Pancreas (tissue), 10 donors: ENCODE results near the gene ACOT7. TPM values are rescaled to one million over a fixed set of nuclear protein-coding genes. Genes with fewer than 3 reads are reported as not detected.
"Not testable (repeated sequence)": the region's sequence is repeated elsewhere in the genome, so short reads cannot be mapped to it uniquely, and the experiment has no call there.

Source experiments
- ATAC-seq, 4 donors: fragments of 200-7000 bp; cut with Tn5 transposase; one replicate each; pipeline versions ENCODE4 v1.8.0 to v1.9.1; 2020; ENCODE audit warnings: mild to moderate bottlenecking in 4 of 4, moderate library complexity in 4 of 4
- DNase-seq, 6 donors: peaks; one replicate each; pipeline ENCODE4 v3.0.0-alpha.2; 2020
- FAIRE-seq: peaks from 2 replicates; lab custom pipeline; 2012; peaks lifted over from hg19 to GRCh38; lab: Jason Lieb, UNC
- H3K27ac ChIP-seq, 4 donors: fragments of 200-600 bp; sonication (generic); 1 replicate in 3 of 4; 2 replicates in 1 of 4; pipeline versions ENCODE4 v1.5.0 to v1.8.0; 2020
- H3K27me3 ChIP-seq, 4 donors: fragments of 200-600 bp; one replicate each; pipeline ENCODE4 v1.8.0; 2021
- H3K36me3 ChIP-seq, 3 donors: fragments of 200-600 bp; sonication (generic) in 1 of 3; one replicate each; pipeline versions ENCODE4 v1.5.0 to v1.8.0; 2020 to 2021
- H3K4me1 ChIP-seq, 3 donors: fragments of 200-600 bp; one replicate each; pipeline ENCODE4 v1.8.0; 2021
- H3K4me3 ChIP-seq, 4 donors: fragments of 200-600 bp; sonication (generic) in 2 of 4; one replicate each; pipeline versions ENCODE4 v1.5.0 to v1.8.0; 2020 to 2021
- H3K9me3 ChIP-seq, 4 donors: fragments of 200-600 bp; one replicate each; pipeline ENCODE4 v1.8.0; 2021
- CTCF ChIP-seq, 4 donors: fragments of 200-600 bp; sonication (generic) in 3 of 4; IDR thresholded peaks; one replicate each; pipeline versions ENCODE4 v1.5.0 to v1.8.0; 2021; ENCODE audit warnings: antibody characterized with exemption in 4 of 4
- WGBS, 2 donors: extraction: QIAGEN DNeasy Blood & Tissue Kit; methylation state at CpG; one replicate each; pipeline ENCODE4 v1.1.7; 2013; 5-methylcytosine and 5-hydroxymethylcytosine counted together
- intact Hi-C, 3 donors: fragments of 100-400 bp; cut with DNase I; formaldehyde crosslinking; loops; one replicate each; pipeline versions ENCODE4 v1.11.1 to v1.14.2; 2022
- polyA plus RNA-seq, 2 donors: library from polyadenylated mRNA; stranded (reverse); fragments of 200-250 nt; gene quantifications; one replicate each; pipeline ENCODE4 v1.2.3, GENCODE V29; 2013
- total RNA-seq, 6 donors: library from RNA; stranded (reverse); fragmentation: NEBNext Ultra II Directional in 4 of 6; extraction: Animal tissue kit (Norgen Biotek cat#: 25700) in 4 of 6; gene quantifications; one replicate each; pipeline versions ENCODE4 v1.2.1 to v1.2.4, GENCODE V29; 2021 to 2023
- donor health status: healthy with polysubstance abuse.
- donor health status: DM: no; HTN: no; CAD: no; lungs with moderate emphysema.
- donor health status: DM: no; HTN: no; CAD: no.
- donor health status: control.
- donor health status: control.
- donor health status: Bipolar disorder and iron deficiency.
- donor health status: DM: yes; HTN: yes; CAD: no.
- donor health status: DM: no; HTN: no; CAD: no.
- donor health status: DM: no; HTN: no; CAD: no.
- donor health status: DM: yes; HTN: yes; CAD: no.

Gene ACOT7
- total and polyA plus RNA-seq, 8 donors: 3.1 to 7.6 (median 5.2) TPM

GRCh38 chr1:6437012-6437700 is 43.6 kb upstream of the ACOT7 start:
- TF ChIP-seq CTCF (IDR thresholded peaks at IDR 0.05): peak in 2 of 4 donors; percentile 5 to 17
- FAIRE-seq, intact Hi-C loops, H3K27me3 ChIP-seq, H3K4me3 ChIP-seq, H3K9me3 ChIP-seq, H3K27ac ChIP-seq, H3K4me1 ChIP-seq, H3K36me3 ChIP-seq: not testable (repeated sequence)
- DNase-seq (peak in 4 of 6 donors; percentile 32 to 69 (median 61)), ATAC-seq (peak in 3 of 4 donors; percentile 21 to 49 (median 40))
- WGBS, 2 donors: 31 to 44% methylated on average over 21 to 22 of the region's 22 CpGs

- H3K9me3 ChIP-seq, intact Hi-C loops, FAIRE-seq, H3K4me1 ChIP-seq, H3K27ac ChIP-seq, H3K4me3 ChIP-seq, H3K36me3 ChIP-seq, ATAC-seq, H3K27me3 ChIP-seq, DNase-seq: not testable (repeated sequence)
- 67 to 71% methylated on average over 3 of the region's 3 CpGs for WGBS, 2 donors
Measured at GRCh38 chr1:6436277-6436676, 42.7 kb upstream of the ACOT7 start.

- H3K4me1 ChIP-seq: no peaks in the 10 kb centered on the region
- WGBS, 2 donors: 67 to 76% methylated on average over 3 of the region's 3 CpGs
- H3K27ac ChIP-seq: no peak overlapping the region
- H3K27me3 ChIP-seq: no peaks in the 10 kb centered on the region
- H3K4me3 ChIP-seq: no peak overlapping the region
- intact Hi-C loops: no loop called here
- FAIRE-seq (no peak), DNase-seq (no peak), ATAC-seq (no peak)
- H3K36me3 ChIP-seq: no peaks in the 10 kb centered on the region
- TF ChIP-seq CTCF (IDR thresholded peaks at IDR 0.05): no peak
- H3K9me3 ChIP-seq: no peaks in the 10 kb centered on the region
Measured at GRCh38 chr1:6435547-6435946, 42.0 kb upstream of the ACOT7 start.

- H3K27ac ChIP-seq: no peak overlapping the region
- no peak overlapping the region for H3K4me3 ChIP-seq
- no peaks in the 10 kb centered on the region for H3K36me3 ChIP-seq
- no peaks in the 10 kb centered on the region for H3K4me1 ChIP-seq
- no peaks in the 10 kb centered on the region for H3K9me3 ChIP-seq
- no peak for DNase-seq
- ATAC-seq: no peak
- 84 to 88% methylated on average over 15 of the region's 15 CpGs for WGBS, 2 donors
- FAIRE-seq: no peak
- intact Hi-C loops: no loop called here
- no peaks in the 10 kb centered on the region for H3K27me3 ChIP-seq
- TF ChIP-seq CTCF (IDR thresholded peaks at IDR 0.05): no peak
Measured at GRCh38 chr1:6435129-6435528, 41.6 kb upstream of the ACOT7 start.

GRCh38 chr1:6434186-6434585 is 40.6 kb upstream of the ACOT7 start:
- Histone ChIP-seq H3K36me3 (no peaks in the 10 kb centered on the region), H3K9me3 (no peaks in the 10 kb centered on the region), H3K4me3 (no peak overlapping the region), H3K27me3 (no peaks in the 10 kb centered on the region), H3K27ac (no peak overlapping the region), H3K4me1 (no peaks in the 10 kb centered on the region)
- WGBS, 2 donors: 73% methylated on average over 5 of the region's 5 CpGs
- no peak for FAIRE-seq
- intact Hi-C loops: no loop called here
- TF ChIP-seq CTCF (IDR thresholded peaks at IDR 0.05): no peak
- no peak for DNase-seq
- ATAC-seq: no peak

GRCh38 chr1:6431645-6432579 is 38.3 kb upstream of the ACOT7 start:
- WGBS, 2 donors: 67 to 73% methylated on average over 11 to 13 of the region's 13 CpGs
- intact Hi-C loops, H3K27me3 ChIP-seq, H3K4me1 ChIP-seq, H3K36me3 ChIP-seq, H3K4me3 ChIP-seq, H3K27ac ChIP-seq, H3K9me3 ChIP-seq, ATAC-seq, FAIRE-seq: not testable (repeated sequence)
- peak in 1 of 6 donors; percentile 57 for DNase-seq

- peaks cover 0 to 15% (median 4%) of the 10 kb centered on the region in 4 donors for H3K27me3 ChIP-seq
- peak in 1 of 6 donors; percentile 57 for DNase-seq
- FAIRE-seq, ATAC-seq, H3K27ac ChIP-seq, H3K4me3 ChIP-seq, intact Hi-C loops, H3K4me1 ChIP-seq, H3K36me3 ChIP-seq, H3K9me3 ChIP-seq: not testable (repeated sequence)
- 42 to 48% methylated on average over 19 of the region's 19 CpGs for WGBS, 2 donors
Measured at GRCh38 chr1:6429660-6430411, 36.3 kb upstream of the ACOT7 start.
